ENCODE measurements around the gene HNRNPLL.

The HNRNPLL gene

GRCh38 chr2:38533180-38533579, 69.5 kb downstream of the HNRNPLL start:
- Histone ChIP-seq H3K27me3 (ENCODE audit: control insufficient read depth, insufficient read depth, low read length) (no peaks in the 10 kb centered on the region), H3K9me3 (ENCODE audit: control insufficient read depth, insufficient read depth, low read length) (no peaks in the 10 kb centered on the region), H3K36me3 (ENCODE audit: control insufficient read depth, insufficient read depth, low read length) (no peaks in the 10 kb centered on the region), H3K4me3 (ENCODE audit: low read length) (no peak overlapping the region), H3K27ac (ENCODE audit: low read length) (no peak overlapping the region), H3K4me1 (ENCODE audit: control insufficient read depth, insufficient read depth, low read length) (no peaks in the 10 kb centered on the region; the same call in 1 of the 2 replicates)
- no peak for DNase-seq (ENCODE audit: low read depth, low spot score)
- WGBS (ENCODE audit: insufficient coverage, insufficient read length): no CpG with 5 or more reads among the region's 9 CpGs

- no peak for DNase-seq (ENCODE audit: low read depth, low spot score)
- Histone ChIP-seq H3K4me1 (ENCODE audit: control insufficient read depth, insufficient read depth, low read length) (no peaks in the 10 kb centered on the region; the same call in 1 of the 2 replicates), H3K9me3 (ENCODE audit: control insufficient read depth, insufficient read depth, low read length) (no peaks in the 10 kb centered on the region), H3K27ac (ENCODE audit: low read length) (no peak overlapping the region), H3K27me3 (ENCODE audit: control insufficient read depth, insufficient read depth, low read length) (no peaks in the 10 kb centered on the region), H3K36me3 (ENCODE audit: control insufficient read depth, insufficient read depth, low read length) (no peaks in the 10 kb centered on the region), H3K4me3 (ENCODE audit: low read length) (no peak overlapping the region)
- no CpG with 5 or more reads among the region's 2 CpGs for WGBS (ENCODE audit: insufficient coverage, insufficient read length)
Measured at GRCh38 chr2:38532366-38532765, 70.4 kb downstream of the HNRNPLL start.

- no CpG with 5 or more reads among the region's 14 CpGs for WGBS (ENCODE audit: insufficient coverage, insufficient read length)
- H3K27ac ChIP-seq (ENCODE audit: low read length): no peak overlapping the region
- no peaks in the 10 kb centered on the region for H3K9me3 ChIP-seq (ENCODE audit: control insufficient read depth, insufficient read depth, low read length)
- H3K4me1 ChIP-seq (ENCODE audit: control insufficient read depth, insufficient read depth, low read length): no peaks in the 10 kb centered on the region
- H3K4me3 ChIP-seq (ENCODE audit: low read length): no peak overlapping the region
- H3K27me3 ChIP-seq (ENCODE audit: control insufficient read depth, insufficient read depth, low read length): no peaks in the 10 kb centered on the region
- no peaks in the 10 kb centered on the region for H3K36me3 ChIP-seq (ENCODE audit: control insufficient read depth, insufficient read depth, low read length)
- no peak for DNase-seq (ENCODE audit: low read depth, low spot score)
Measured at GRCh38 chr2:38529208-38529607, 73.5 kb downstream of the HNRNPLL start.

- H3K4me1 ChIP-seq (ENCODE audit: control insufficient read depth, insufficient read depth, low read length): no peaks in the 10 kb centered on the region; the same call in 1 of the 2 replicates
- no peaks in the 10 kb centered on the region for H3K27me3 ChIP-seq (ENCODE audit: control insufficient read depth, insufficient read depth, low read length)
- DNase-seq (ENCODE audit: low read depth, low spot score): no peak
- H3K4me3 ChIP-seq (ENCODE audit: low read length): no peak overlapping the region
- H3K9me3 ChIP-seq (ENCODE audit: control insufficient read depth, insufficient read depth, low read length): no peaks in the 10 kb centered on the region
- no peak overlapping the region for H3K27ac ChIP-seq (ENCODE audit: low read length)
- H3K36me3 ChIP-seq (ENCODE audit: control insufficient read depth, insufficient read depth, low read length): no peaks in the 10 kb centered on the region
- WGBS (ENCODE audit: insufficient coverage, insufficient read length): no CpG with 5 or more reads among the region's 5 CpGs
Measured at GRCh38 chr2:38528534-38528933, 74.2 kb downstream of the HNRNPLL start.

GRCh38 chr2:38528008-38528442, 74.7 kb downstream of the HNRNPLL start:
- no peak for DNase-seq (ENCODE audit: low read depth, low spot score)
- no peak overlapping the region for H3K27ac ChIP-seq (ENCODE audit: low read length)
- no peak overlapping the region; the same call in 1 of the 2 replicates for H3K4me3 ChIP-seq (ENCODE audit: low read length)
- no peaks in the 10 kb centered on the region for H3K27me3 ChIP-seq (ENCODE audit: control insufficient read depth, insufficient read depth, low read length)
- WGBS (ENCODE audit: insufficient coverage, insufficient read length): no CpG with 5 or more reads among the region's 27 CpGs
- H3K4me1 ChIP-seq (ENCODE audit: control insufficient read depth, insufficient read depth, low read length): peaks cover 3% of the 10 kb centered on the region
- no peaks in the 10 kb centered on the region for H3K36me3 ChIP-seq (ENCODE audit: control insufficient read depth, insufficient read depth, low read length)
- H3K9me3 ChIP-seq (ENCODE audit: control insufficient read depth, insufficient read depth, low read length): no peaks in the 10 kb centered on the region

DNA sequence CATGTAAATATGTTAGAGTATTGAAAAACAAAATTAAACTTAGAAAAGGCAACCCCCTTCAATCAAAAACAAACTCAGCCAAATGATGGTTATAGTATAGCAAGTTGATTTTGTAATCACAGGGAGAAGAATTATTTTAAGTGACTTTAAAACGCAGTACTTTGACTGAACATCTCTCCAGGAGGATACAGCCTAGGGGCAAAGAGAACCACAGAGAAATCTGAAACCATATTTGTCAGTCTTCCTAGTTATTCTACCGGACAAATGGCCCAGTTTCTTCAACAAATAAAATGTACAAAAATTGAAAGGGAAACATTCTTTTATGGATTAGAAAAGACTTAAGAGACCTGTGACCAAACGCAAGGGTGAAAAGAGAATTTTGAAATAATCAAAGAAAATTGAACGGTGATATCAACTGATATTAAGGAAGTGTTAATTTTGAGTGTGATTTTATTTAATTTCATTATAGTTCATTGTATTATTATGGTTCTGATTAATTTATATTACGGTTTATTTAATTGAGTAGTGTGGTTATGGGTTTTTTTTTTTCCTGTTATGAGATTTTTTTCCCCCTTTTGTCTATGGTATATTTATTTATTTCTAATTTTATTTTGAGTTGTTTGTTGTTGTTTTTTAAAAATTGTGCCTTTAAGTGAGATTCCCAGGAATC, 75.3 kb downstream of the HNRNPLL start:
- 100% methylated on average over 2 of the region's 5 CpGs for WGBS (ENCODE audit: insufficient coverage, insufficient read length)
- H3K27ac ChIP-seq (ENCODE audit: low read length): no peak overlapping the region

DNA sequence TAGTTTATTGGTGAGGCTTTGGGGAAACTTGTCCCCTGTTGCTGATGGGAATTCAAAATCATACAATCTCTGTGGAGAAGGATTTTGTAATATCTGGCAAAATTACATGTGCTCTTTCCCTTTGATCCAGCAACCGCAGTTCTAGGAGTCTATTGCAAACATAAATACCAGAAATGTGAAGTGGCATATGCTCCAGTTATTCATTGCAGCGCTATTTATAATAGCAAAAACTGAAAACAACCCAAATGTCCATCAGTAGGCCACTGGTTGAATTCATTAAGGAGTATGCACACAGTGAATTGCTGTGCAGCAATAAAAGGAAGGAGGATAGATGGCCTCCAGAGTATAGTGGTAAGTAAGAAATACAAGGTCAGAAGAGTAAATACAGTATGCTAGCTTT, 76.5 kb downstream of the HNRNPLL start:
- Histone ChIP-seq H3K4me1 (ENCODE audit: control insufficient read depth, insufficient read depth, low read length) (peaks cover 6% of the 10 kb centered on the region), H3K27ac (ENCODE audit: low read length) (no peak overlapping the region), H3K36me3 (ENCODE audit: control insufficient read depth, insufficient read depth, low read length) (no peaks in the 10 kb centered on the region), H3K27me3 (ENCODE audit: control insufficient read depth, insufficient read depth, low read length) (no peaks in the 10 kb centered on the region), H3K4me3 (ENCODE audit: low read length) (no peak overlapping the region), H3K9me3 (ENCODE audit: control insufficient read depth, insufficient read depth, low read length) (no peaks in the 10 kb centered on the region)
- no CpG with 5 or more reads among the region's 2 CpGs for WGBS (ENCODE audit: insufficient coverage, insufficient read length)
- DNase-seq (ENCODE audit: low read depth, low spot score): no peak

More for the DNA sequence above, 75.3 kb downstream of the HNRNPLL start:
- no peak for DNase-seq (ENCODE audit: low read depth, low spot score)
- Histone ChIP-seq H3K27me3 (ENCODE audit: control insufficient read depth, insufficient read depth, low read length) (no peaks in the 10 kb centered on the region), H3K9me3 (ENCODE audit: control insufficient read depth, insufficient read depth, low read length) (no peaks in the 10 kb centered on the region), H3K4me3 (ENCODE audit: low read length) (no peak overlapping the region), H3K4me1 (ENCODE audit: control insufficient read depth, insufficient read depth, low read length) (peaks cover 6% of the 10 kb centered on the region), H3K36me3 (ENCODE audit: control insufficient read depth, insufficient read depth, low read length) (no peaks in the 10 kb centered on the region)

- WGBS (ENCODE audit: insufficient coverage, insufficient read length): no CpG with 5 or more reads among the region's 3 CpGs
- Histone ChIP-seq H3K27me3 (ENCODE audit: control insufficient read depth, insufficient read depth, low read length) (no peaks in the 10 kb centered on the region), H3K4me1 (ENCODE audit: control insufficient read depth, insufficient read depth, low read length) (peaks cover 6% of the 10 kb centered on the region), H3K4me3 (ENCODE audit: low read length) (no peak overlapping the region), H3K27ac (ENCODE audit: low read length) (no peak overlapping the region), H3K36me3 (ENCODE audit: control insufficient read depth, insufficient read depth, low read length) (no peaks in the 10 kb centered on the region), H3K9me3 (ENCODE audit: control insufficient read depth, insufficient read depth, low read length) (no peaks in the 10 kb centered on the region)
- DNase-seq (ENCODE audit: low read depth, low spot score): no peak
Measured at GRCh38 chr2:38524580-38524979, 78.1 kb downstream of the HNRNPLL start.

GRCh38 chr2:38523728-38524437, 78.8 kb downstream of the HNRNPLL start:
- Histone ChIP-seq H3K36me3 (ENCODE audit: control insufficient read depth, insufficient read depth, low read length) (no peaks in the 10 kb centered on the region), H3K27ac (ENCODE audit: low read length) (no peak overlapping the region), H3K9me3 (ENCODE audit: control insufficient read depth, insufficient read depth, low read length) (no peaks in the 10 kb centered on the region), H3K4me1 (ENCODE audit: control insufficient read depth, insufficient read depth, low read length) (peaks cover 6% of the 10 kb centered on the region), H3K27me3 (ENCODE audit: control insufficient read depth, insufficient read depth, low read length) (no peaks in the 10 kb centered on the region), H3K4me3 (ENCODE audit: low read length) (no peak overlapping the region)
- no CpG with 5 or more reads among the region's 11 CpGs for WGBS (ENCODE audit: insufficient coverage, insufficient read length)
- DNase-seq (ENCODE audit: low read depth, low spot score): no peak

DNA sequence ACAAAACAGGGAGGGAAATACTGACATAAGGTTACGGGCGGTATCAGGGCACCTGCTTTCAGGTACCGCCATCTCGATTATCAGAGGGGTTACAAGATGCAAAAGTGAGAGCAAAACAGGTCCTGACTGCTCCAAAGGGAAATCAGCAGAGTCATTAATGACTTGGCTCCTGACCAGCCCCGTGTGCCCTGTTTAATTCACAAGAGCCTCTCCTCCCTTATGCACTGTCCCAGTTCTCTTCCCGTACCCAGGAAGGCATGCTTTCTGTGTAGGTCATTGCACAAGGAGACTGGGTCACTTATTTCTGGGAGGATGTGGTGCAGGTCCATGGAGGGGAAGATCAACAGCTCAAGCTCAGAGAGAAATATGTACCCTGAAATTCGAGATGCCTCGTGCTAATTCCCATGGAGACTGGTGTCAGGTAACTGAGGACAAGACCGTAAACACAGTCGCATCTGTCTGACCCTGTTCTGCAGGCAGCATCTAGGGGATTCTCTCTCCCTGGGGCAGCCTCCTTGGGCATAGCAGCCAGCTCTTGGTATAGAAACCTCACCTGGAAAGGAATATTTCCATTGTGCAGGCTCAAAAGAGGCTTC, 79.9 kb downstream of the HNRNPLL start:
- H3K4me1 ChIP-seq (ENCODE audit: control insufficient read depth, insufficient read depth, low read length): peaks cover 6% of the 10 kb centered on the region
- H3K27ac ChIP-seq (ENCODE audit: low read length): no peak overlapping the region
- H3K9me3 ChIP-seq (ENCODE audit: control insufficient read depth, insufficient read depth, low read length): no peaks in the 10 kb centered on the region
- H3K27me3 ChIP-seq (ENCODE audit: control insufficient read depth, insufficient read depth, low read length): no peaks in the 10 kb centered on the region
- no peak for DNase-seq (ENCODE audit: low read depth, low spot score)
- WGBS (ENCODE audit: insufficient coverage, insufficient read length): no CpG with 5 or more reads among the region's 10 CpGs
- no peak overlapping the region for H3K4me3 ChIP-seq (ENCODE audit: low read length)
- no peaks in the 10 kb centered on the region for H3K36me3 ChIP-seq (ENCODE audit: control insufficient read depth, insufficient read depth, low read length)
